HG03139 (cell line): Measurements from ENCODE around the gene KCNK4.
A peak's percentile ranks its signal among the peaks of the same experiment; 100 is the strongest.
"Not testable (repeated sequence)": the region's sequence is repeated elsewhere in the genome, so short reads cannot be mapped to it uniquely, and the experiment has no call there.

Experiments
- ATAC-seq: cut with Tn5 transposase; IDR thresholded peaks from one replicate; pipeline ENCODE4 v1.9.1; 2021; ENCODE audit not compliant: unreplicated experiment

KCNK4 gene

DNA sequence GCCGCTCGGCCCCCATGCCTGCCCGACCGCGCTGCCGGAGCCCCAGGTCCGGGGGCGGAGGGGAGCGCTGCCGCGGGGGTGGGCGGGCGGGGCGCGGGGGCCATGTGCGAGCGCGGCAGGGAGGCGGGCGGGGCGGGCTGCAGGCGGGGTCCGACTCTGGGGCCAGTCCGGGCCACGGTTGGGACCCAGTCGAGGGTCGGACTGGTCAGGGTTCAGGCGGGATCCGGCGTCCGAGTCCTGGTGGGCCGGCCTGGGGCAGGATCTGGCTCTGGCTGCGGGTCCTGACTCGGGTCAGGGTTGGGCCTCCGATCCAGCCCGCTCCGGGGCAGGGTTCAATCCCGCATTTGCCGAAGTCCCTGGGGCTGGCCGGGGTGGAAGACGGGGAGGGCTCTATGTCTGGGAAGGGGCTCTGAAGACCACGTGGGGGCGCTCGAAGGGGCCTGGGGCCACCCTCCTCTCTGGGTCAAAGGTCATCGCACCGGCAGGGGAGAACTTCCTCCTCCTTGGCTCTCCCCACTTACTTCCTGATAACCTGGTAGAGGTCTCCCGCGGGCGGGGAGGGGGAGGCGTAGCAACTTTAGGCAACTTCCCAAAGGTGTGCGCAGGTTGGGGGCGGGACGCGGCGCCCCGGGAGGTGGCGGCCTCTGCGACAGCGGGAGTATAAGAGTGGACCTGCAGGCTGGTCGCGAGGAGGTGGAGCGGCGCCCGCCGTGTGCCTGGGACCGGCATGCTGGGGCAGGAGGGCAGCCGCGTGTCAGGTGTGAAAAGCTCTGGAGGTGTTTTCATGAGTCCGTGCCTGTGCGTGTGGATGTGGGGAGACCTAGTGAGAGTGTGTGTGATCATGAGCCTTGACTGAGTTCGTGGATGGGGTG lies 14.8 kb downstream of the KCNK4 start:
- peak; percentile 26 for ATAC-seq

DNA sequence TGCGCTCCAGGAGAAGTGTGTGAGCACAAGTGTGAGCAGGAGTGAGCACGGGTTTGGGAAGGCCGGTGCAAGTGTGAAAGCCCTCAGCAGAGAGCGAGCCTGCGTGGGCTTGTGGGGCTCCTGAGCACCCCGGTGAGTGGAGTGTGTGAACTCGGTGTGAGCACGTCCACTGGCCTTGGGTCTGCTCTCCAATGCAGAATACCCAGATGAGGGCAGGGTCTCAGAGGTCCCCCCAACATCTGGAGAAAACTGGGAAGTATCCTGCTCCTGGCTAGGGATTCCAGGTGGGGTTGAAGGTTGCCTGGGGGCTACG lies 15.4 kb downstream of the KCNK4 start:
- no peak for ATAC-seq

DNA sequence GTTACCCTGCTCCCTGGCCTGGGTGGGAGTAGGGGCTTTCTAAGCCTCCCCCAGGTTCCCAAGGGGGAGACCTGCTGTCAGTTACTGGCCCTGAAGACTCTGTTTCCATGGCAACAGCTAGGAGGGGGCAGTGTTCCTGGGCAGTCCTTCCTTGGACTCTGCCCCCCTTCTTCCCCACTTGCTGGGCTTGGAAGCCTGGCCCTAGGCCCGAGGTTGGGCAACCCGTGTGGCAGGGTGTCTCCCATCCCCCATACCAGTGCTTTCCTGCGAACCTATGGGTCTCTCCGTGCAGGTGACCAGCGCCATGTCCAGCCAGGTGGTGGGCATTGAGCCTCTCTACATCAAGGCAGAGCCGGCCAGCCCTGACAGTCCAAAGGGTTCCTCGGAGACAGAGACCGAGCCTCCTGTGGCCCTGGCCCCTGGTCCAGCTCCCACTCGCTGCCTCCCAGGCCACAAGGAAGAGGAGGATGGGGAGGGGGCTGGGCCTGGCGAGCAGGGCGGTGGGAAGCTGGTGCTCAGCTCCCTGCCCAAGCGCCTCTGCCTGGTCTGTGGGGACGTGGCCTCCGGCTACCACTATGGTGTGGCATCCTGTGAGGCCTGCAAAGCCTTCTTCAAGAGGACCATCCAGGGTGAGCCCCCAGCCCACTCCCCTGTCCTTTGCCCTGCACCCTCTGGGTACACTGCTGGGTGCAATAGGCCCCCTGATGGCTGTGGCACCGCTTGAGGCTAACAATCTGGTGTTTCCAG lies 15.9 kb downstream of the KCNK4 start:
- no peak for ATAC-seq

- not testable (repeated sequence) for ATAC-seq
Measured at GRCh38 chr11:64307795-64308194, 16.7 kb downstream of the KCNK4 start.

DNA sequence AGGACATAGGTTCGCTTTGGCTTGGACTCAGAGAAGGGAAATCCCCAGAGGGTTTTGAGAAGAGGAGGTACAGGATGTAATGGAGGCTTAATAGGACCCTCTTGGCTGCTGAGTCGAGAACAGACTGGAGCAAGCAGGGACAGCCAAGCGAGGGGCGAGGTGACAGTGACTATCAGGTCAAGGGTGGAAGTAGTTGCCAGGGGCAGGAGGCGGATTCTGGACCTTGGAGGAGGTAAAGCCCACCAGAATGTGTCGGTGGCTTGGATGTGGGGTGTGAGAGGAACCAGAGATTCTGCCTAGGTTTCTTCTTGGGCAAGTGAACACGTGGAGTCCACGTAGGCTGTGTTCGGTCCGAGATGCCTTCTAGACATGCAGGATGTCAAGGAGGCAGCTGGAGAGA lies 21.8 kb downstream of the KCNK4 start:
- ATAC-seq, result no peak

DNA sequence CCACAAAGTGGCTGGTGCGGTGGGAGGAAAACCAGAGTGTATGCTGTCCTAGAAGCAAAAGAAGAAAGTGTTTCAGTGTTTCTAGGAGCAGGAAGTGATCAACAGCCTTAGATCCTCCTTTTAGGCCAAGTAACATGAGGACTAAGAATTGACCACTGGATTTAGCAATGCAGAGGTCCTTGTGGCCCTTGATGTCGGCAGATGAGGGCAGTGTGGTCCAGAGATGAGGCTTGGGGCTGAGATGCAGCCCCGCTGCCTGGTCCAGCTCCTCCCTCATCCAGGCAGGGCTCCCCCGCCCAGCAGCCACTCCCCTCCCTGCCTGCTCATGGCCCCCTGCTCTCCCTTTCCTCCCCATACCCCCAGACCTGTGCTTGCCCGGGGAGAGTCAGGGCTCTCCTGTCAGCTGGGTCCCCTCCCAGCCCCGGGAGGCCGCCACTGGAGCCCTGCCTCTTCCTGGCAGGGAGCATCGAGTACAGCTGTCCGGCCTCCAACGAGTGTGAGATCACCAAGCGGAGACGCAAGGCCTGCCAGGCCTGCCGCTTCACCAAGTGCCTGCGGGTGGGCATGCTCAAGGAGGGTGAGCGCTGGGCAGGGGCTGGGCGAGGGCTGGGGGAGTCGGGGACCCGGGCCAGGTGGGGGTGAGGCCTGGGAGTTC lies 22.5 kb downstream of the KCNK4 start:
- ATAC-seq, result no peak

DNA sequence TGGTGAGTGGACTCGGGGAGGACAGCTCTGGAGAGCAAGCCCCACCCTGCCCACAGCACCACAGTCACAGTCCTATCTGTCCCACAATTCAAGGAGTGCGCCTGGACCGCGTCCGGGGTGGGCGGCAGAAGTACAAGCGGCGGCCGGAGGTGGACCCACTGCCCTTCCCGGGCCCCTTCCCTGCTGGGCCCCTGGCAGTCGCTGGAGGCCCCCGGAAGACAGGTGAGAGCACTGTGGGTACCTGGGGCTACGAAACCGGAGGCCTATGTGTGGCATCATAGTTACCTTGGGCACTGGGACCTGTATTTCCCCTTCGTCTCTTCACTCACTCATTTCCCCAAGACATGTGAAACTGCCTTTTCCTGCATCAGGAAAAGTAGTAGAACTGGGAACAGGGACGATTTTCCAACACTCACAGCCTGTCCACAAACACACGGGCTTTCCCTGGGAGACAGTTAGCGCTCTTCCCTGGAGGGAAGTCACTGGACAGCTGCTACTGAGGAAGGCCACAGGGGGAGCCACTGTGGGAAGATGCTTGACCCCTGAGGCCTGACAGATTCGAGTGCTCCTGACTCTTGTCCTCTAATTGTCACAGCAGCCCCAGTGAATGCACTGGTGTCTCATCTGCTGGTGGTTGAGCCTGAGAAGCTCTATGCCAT lies 23.2 kb downstream of the KCNK4 start:
- ATAC-seq, result no peak

GRCh38 chr11:64314805-64315561 lies 23.9 kb downstream of the KCNK4 start:
- no peak for ATAC-seq

DNA sequence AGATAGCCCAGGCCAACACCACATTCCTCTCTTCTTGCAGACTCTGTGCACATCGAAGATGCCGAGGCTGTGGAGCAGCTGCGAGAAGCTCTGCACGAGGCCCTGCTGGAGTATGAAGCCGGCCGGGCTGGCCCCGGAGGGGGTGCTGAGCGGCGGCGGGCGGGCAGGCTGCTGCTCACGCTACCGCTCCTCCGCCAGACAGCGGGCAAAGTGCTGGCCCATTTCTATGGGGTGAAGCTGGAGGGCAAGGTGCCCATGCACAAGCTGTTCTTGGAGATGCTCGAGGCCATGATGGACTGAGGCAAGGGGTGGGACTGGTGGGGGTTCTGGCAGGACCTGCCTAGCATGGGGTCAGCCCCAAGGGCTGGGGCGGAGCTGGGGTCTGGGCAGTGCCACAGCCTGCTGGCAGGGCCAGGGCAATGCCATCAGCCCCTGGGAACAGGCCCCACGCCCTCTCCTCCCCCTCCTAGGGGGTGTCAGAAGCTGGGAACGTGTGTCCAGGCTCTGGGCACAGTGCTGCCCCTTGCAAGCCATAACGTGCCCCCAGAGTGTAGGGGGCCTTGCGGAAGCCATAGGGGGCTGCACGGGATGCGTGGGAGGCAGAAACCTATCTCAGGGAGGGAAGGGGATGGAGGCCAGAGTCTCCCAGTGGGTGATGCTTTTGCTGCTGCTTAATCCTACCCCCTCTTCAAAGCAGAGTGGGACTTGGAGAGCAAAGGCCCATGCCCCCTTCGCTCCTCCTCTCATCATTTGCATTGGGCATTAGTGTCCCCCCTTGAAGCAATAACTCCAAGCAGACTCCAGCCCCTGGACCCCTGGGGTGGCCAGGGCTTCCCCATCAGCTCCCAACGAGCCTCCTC lies 24.8 kb downstream of the KCNK4 start:
- ATAC-seq, result not testable (repeated sequence)

- no peak for ATAC-seq
Measured at GRCh38 chr11:64316672-64317324, 25.7 kb downstream of the KCNK4 start.

DNA sequence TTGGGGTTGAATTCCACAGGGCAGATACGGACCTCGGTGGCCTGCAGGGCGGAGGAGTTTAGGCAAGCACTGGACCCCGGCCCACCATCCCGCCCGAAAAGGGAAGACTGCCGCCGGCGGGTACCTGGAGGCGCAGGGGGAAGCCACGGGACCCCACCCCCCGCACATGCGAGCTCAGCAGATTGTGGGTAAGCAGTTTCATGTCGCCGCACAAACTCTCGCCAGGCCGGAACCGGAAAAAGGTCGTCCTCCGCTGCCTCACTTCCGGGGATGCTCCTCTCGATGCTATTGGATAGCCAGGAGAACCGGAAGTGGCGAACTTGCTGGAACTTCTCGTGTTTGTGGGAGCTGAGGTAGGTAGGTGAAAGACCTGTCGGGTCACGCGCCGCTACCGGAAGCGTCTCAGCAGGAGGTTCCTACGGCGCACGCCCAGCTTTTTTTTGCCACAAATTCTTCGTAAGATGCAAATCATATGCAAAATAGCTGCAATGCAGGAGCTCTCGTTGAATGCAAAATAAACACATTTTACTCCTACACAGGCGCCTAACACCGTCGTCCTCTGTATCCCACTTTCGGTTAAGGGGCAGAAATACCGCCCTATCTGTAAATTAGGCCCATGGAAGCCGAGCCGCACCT lies 26.3 kb downstream of the KCNK4 start, which contains the start of gene TRMT112:
TRMT112 (minus strand) TSS at position 235 of the 636 bp plus-strand sequence; CDS start at position 202, 33 bp downstream.
- peak; percentile 52 for ATAC-seq

DNA sequence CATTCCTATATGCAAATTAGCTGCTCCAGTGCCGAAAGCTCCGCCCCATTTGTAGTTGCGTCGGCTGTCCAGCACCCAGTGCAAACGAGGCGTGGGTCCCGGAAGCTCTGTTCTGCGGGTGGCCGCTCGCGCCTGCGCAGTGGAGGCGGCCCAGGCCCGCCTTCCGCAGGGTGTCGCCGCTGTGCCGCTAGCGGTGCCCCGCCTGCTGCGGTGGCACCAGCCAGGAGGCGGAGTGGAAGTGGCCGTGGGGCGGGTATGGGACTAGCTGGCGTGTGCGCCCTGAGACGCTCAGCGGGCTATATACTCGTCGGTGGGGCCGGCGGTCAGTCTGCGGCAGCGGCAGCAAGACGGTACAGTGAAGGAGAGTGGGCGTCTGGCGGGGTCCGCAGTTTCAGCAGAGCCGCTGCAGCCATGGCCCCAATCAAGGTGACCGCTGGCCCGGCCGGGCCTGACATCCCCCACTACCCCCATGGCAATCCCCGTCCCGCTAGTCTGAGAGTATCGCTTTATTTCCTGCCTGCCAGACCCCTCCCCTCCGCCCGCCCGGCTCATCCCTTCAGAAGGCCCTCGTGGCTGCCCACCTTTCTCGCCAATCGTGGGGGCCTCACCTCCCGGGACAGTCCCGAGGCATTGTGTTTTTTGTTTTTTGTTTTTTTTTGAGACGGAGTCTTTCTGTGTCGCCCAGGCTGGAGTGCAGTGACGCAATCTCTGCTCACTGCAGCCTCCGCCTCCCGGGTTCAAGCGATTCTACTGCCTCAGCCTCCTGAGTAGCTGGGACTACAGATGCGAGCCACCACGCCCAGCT lies 27.1 kb downstream of the KCNK4 start, which contains the start of gene PRDX5:
PRDX5 (plus strand) TSS at position 161 of the 805 bp plus-strand sequence; CDS start at position 256, 95 bp downstream.
- peak; percentile 61 for ATAC-seq

DNA sequence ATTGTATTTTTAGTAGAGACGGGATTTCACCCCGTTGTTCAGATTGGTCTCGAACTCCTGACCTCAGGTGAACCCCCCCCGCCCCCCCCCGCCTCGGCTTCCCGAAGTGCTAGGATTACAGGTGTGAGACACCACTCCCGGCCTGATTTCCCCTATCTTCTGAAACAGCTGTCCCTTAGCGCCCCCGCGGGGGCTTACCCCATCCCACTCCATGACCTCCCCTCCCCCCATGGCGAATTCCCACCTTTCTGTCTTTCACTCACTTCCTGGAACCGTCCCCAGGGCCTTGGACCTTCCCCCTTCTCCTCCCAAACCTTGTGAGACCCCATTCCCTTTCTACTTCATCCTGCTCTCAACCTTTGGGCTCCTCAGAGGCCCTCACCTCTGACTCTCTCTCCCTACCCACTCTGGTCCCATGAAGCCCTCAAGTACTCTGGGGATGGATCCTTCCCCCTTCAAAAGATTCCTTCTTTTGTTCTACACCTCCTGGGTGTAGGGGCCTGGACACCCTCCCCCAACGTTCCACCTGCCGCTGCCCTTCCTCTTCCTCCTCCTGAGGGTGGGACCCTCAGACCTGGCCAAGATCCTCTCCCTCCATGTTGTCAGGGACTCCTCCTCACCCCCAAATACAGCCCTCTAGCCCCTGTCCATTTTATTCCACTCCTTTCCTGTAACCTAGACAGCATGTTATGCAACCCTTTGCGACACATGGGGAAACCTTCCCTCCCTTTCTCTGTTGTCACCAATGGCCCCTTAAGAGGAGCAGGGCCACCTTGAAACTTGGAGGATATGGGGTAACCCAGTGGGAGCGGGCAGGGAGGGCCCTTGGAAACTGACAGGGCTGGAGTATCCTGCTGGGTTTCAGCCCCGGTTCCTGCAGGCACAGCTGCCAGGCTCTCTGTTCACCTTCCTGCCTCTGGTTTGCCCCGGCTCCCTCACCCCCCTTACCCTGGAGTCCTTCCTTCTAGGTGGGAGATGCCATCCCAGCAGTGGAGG lies 28.0 kb downstream of the KCNK4 start:
- no peak for ATAC-seq

- no peak for ATAC-seq
Measured at GRCh38 chr11:64320556-64320955, 29.5 kb downstream of the KCNK4 start.

DNA sequence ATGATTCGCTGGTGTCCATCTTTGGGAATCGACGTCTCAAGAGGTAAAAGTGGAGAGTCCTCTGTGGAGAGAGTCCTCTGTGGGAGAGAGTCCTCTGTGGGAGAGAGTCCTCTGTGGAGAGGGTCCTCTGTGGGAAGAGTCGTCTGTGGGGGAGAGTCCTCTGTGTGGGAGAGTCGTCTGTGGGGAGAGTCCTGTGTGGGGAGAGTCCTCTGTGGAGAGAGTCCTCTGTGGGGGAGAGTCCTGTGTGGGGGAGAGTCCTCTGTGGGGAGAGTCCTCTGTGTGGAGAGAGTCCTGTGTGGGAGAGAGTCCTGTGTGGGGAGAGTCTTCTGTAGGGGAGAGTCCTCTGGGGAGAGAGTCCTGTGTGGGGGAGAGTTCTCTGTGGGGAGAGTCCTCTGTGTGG lies 29.9 kb downstream of the KCNK4 start:
- ATAC-seq, result no peak

DNA sequence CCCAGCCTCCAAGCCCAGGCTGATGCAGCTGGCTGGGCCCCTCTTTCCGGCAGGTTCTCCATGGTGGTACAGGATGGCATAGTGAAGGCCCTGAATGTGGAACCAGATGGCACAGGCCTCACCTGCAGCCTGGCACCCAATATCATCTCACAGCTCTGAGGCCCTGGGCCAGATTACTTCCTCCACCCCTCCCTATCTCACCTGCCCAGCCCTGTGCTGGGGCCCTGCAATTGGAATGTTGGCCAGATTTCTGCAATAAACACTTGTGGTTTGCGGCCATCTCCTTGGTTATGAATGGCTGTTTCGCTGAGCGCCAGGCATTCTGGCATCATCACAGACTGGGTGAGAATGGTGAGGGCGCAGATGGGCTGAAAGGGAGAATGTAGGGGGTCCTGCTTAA lies 30.4 kb downstream of the KCNK4 start:
- ATAC-seq, result no peak

DNA sequence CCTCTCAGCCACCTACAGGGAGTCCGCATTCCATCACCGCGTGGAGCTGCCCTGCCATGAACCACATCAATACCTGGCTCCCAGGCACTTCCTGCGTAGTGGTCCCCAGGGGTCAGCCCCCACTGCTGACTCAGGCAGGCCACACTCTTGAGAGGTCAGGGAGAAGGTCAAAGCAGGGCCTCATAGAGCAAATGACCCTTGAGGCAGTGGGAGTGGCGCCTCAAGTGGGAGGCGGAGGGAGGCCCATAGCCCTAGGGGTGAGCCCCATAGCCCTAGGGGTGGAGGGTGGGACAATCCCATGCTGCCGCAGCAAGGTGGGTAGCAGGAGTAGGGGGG lies 31.8 kb downstream of the KCNK4 start:
- ATAC-seq, result no peak
